Trophoblast cell (in vitro differentiated cells and primary cell): ENCODE data around the gene SERPINC1. TPM values are rescaled to one million over a fixed set of nuclear protein-coding genes. Genes with fewer than 3 reads are reported as not detected.
"Not testable (repeated sequence)": the region's sequence is repeated elsewhere in the genome, so short reads cannot be mapped to it uniquely, and the experiment has no call there.

Experiments
- DNase-seq, 2 donors: peaks; one replicate each; pipeline ENCODE4 v3.0.0-alpha.2; 2016
- H2AFZ ChIP-seq: 2 replicates; pipeline ENCODE4 v1.6.1; 2013; ENCODE audit warnings: low read length, moderate library complexity, mild to moderate bottlenecking; ENCODE audit not compliant: insufficient read depth, poor library complexity
- H2AK5ac ChIP-seq: 2 replicates; pipeline ENCODE4 v1.6.1; 2013; ENCODE audit warnings: mild to moderate bottlenecking, low read length
- H2BK120ac ChIP-seq: 2 replicates; pipeline ENCODE4 v1.6.1; 2013; ENCODE audit warnings: low read length, mild to moderate bottlenecking, moderate library complexity; ENCODE audit not compliant: insufficient read depth, poor library complexity
- H2BK12ac ChIP-seq: 2 replicates; pipeline ENCODE4 v1.6.1; 2013; ENCODE audit warnings: mild to moderate bottlenecking, low read length, moderate library complexity
- H2BK5ac ChIP-seq: 2 replicates; pipeline ENCODE4 v1.6.1; 2013; ENCODE audit warnings: low read length, low read depth, moderate library complexity, mild to moderate bottlenecking; ENCODE audit not compliant: poor library complexity
- H3K14ac ChIP-seq: 2 replicates; pipeline ENCODE4 v1.6.1; 2013; ENCODE audit warnings: mild to moderate bottlenecking, low read length
- H3K18ac ChIP-seq: 2 replicates; pipeline ENCODE4 v1.6.1; 2013; ENCODE audit warnings: mild to moderate bottlenecking, low read length
- H3K23ac ChIP-seq: 2 replicates; pipeline ENCODE4 v1.6.1; 2013; ENCODE audit warnings: low read length
- H3K27ac ChIP-seq: 2 replicates; pipeline ENCODE4 v1.5.1; 2013; ENCODE audit warnings: low read depth, mild to moderate bottlenecking, inconsistent platforms, low read length, moderate library complexity
- H3K27me3 ChIP-seq: 2 replicates; pipeline ENCODE4 v1.6.1; 2013; ENCODE audit warnings: inconsistent platforms, mild to moderate bottlenecking, low read length, moderate library complexity; ENCODE audit not compliant: insufficient read depth
- H3K36me3 ChIP-seq, 2 experiments: 1 replicate in 1 of 2; 2 replicates in 1 of 2; pipeline ENCODE4 v1.6.1; 2013; ENCODE audit warnings: low read length in 2 of 2, mild to moderate bottlenecking in 2 of 2, moderate library complexity in 1 of 2; ENCODE audit not compliant: insufficient read depth in 2 of 2, control insufficient read depth in 1 of 2
- H3K4ac ChIP-seq: 2 replicates; pipeline ENCODE4 v1.6.1; 2013; ENCODE audit warnings: low read depth, mild to moderate bottlenecking, low read length, moderate library complexity
- H3K4me1 ChIP-seq, 2 experiments: 1 replicate in 1 of 2; 2 replicates in 1 of 2; pipeline ENCODE4 v1.6.1; 2013; ENCODE audit warnings: low read length in 2 of 2, mild to moderate bottlenecking in 2 of 2, moderate library complexity in 1 of 2; ENCODE audit not compliant: insufficient read depth in 2 of 2, control insufficient read depth in 1 of 2
- H3K4me2 ChIP-seq: 2 replicates; pipeline ENCODE4 v1.6.1; 2013; ENCODE audit warnings: inconsistent platforms, mild to moderate bottlenecking, low read length, moderate library complexity
- H3K4me3 ChIP-seq: 2 replicates; pipeline ENCODE4 v1.5.1; 2013; ENCODE audit warnings: mild to moderate bottlenecking, low read depth, low read length, inconsistent platforms
- H3K79me1 ChIP-seq: one replicate; pipeline ENCODE4 v1.6.1; 2013; ENCODE audit warnings: low read length
- H3K79me2 ChIP-seq: 2 replicates; pipeline ENCODE4 v1.6.1; 2013; ENCODE audit warnings: low read length, mild to moderate bottlenecking; ENCODE audit not compliant: control insufficient read depth, insufficient read depth, poor library complexity
- H3K9ac ChIP-seq: 2 replicates; pipeline ENCODE4 v1.6.1; 2013; ENCODE audit warnings: mild to moderate bottlenecking, low read length
- H3K9me3 ChIP-seq: 2 replicates; pipeline ENCODE4 v1.6.1; 2013; ENCODE audit warnings: low read depth, mild to moderate bottlenecking, control low read depth, inconsistent platforms, low read length; ENCODE audit not compliant: insufficient read depth
- H4K12ac ChIP-seq: 2 replicates; pipeline ENCODE4 v1.6.1; 2013; ENCODE audit warnings: low read depth, mild to moderate bottlenecking, low read length, moderate library complexity
- H4K8ac ChIP-seq: 2 replicates; pipeline ENCODE4 v1.6.1; 2013; ENCODE audit warnings: low read depth, mild to moderate bottlenecking, low read length, moderate library complexity
- H4K91ac ChIP-seq: one replicate; pipeline ENCODE4 v1.6.1; 2013; ENCODE audit warnings: low read depth, mild to moderate bottlenecking, low read length, moderate library complexity
- WGBS: extraction: QIAGEN DNeasy Blood & Tissue Kit; methylation state at CpG from one replicate; pipeline ENCODE4 v1.1.7; 2013; ENCODE audit warnings: missing lambda C conversion rate; ENCODE audit not compliant: insufficient read length, insufficient coverage; ENCODE audit errors: extremely low coverage; 5-methylcytosine and 5-hydroxymethylcytosine counted together
- polyA plus RNA-seq: library from polyadenylated mRNA; stranded (reverse); fragments of 200-250 nt; gene quantifications from 2 replicates; pipeline ENCODE4 v1.2.3, GENCODE V29; 2013

SERPINC1 gene
- polyA plus RNA-seq: 0.15 TPM in 2 replicates

DNA sequence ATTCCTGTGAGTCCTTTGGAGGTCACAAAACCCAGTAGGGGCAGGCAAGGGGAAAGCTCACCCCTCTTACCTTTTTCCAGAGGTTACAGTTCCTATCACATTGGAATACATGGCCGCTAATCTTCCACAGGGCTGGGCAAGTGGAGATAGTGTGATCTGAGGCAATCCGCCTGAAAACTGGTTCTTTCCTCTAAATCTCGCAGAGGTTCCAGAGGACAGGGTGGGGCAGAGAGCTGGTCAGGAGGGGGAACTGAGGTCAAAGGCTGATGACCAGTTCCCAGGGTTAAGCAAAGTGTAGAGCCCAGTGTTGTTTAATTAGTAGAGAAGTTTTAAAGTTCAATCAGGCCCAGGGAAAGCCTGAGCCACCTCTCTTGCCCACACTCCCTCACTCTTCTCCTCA lies at the start of gene SERPINC1:
TSS of gene SERPINC1 (minus strand) at position 179 of the 400 bp plus-strand sequence. CDS start at position 111, 68 bp downstream.
- Histone ChIP-seq H3K9ac (no peak within 1 kb of the TSS), H3K4me3 (no peak within 1 kb of the TSS), H3K27me3 (no peaks in the 10 kb centered on the region), H4K8ac (no peak within 1 kb of the TSS), H3K14ac (no peak within 1 kb of the TSS), H3K4ac (no peak within 1 kb of the TSS), H3K36me3 (no peaks in the 10 kb centered on the region), H3K18ac (no peak within 1 kb of the TSS), H2BK12ac (no peak within 1 kb of the TSS), H3K27ac (no peak within 1 kb of the TSS), H3K79me1 (no peaks in the 10 kb centered on the region), H2BK5ac (no peak within 1 kb of the TSS), H4K91ac (no peak within 1 kb of the TSS), H3K79me2 (no peaks in the 10 kb centered on the region), H3K4me2 (no peak within 1 kb of the TSS), H2BK120ac (no peak within 1 kb of the TSS), H4K12ac (no peak within 1 kb of the TSS), H3K9me3 (no peaks in the 10 kb centered on the region), H2AFZ (no peak within 1 kb of the TSS), H3K4me1 (no peaks in the 10 kb centered on the region), H3K23ac (no peak within 1 kb of the TSS), H2AK5ac (no peak within 1 kb of the TSS)
- DNase-seq: no peak
- WGBS: no CpG with 5 or more reads among the region's 3 CpGs

GRCh38 chr1:173965896-173966295 lies 48.8 kb upstream of the SERPINC1 start:
- not testable (repeated sequence) for H4K91ac ChIP-seq, H4K8ac ChIP-seq, H2AFZ ChIP-seq, H3K9ac ChIP-seq, H2BK12ac ChIP-seq, H3K79me1 ChIP-seq, H2BK120ac ChIP-seq, H2BK5ac ChIP-seq, H3K4me3 ChIP-seq, H3K18ac ChIP-seq, H3K23ac ChIP-seq, H3K4ac ChIP-seq, H3K14ac ChIP-seq, H3K79me2 ChIP-seq, H3K27ac ChIP-seq, H2AK5ac ChIP-seq, H4K12ac ChIP-seq, H3K9me3 ChIP-seq, H3K4me1 ChIP-seq, H3K27me3 ChIP-seq, H3K4me2 ChIP-seq, DNase-seq
- no CpG with 5 or more reads among the region's 5 CpGs for WGBS
- peaks cover 23 to 29% of the 10 kb centered on the region in 2 experiments for H3K36me3 ChIP-seq

DNA sequence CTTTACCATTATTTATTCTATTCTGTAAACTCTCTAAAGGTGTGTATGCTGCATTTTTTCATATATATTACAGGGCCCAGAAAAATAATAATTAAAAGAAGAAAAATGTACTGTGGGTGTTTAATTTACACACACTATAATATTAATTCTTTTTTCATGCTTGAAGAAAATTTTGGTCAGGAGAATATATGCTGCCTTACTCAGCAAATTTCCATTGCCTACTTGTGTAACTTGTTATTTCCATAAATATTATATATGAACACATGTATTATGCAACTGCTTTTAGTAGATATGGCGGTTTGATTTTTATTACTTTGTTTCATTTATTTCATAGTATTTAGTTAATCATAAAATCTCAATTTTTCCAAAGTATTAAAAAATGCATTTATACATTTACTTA lies 46.4 kb upstream of the SERPINC1 start:
- Histone ChIP-seq H3K4me3 (no peak overlapping the region), H2AFZ (no peak overlapping the region), H3K9me3 (no peaks in the 10 kb centered on the region), H3K4me1 (no peaks in the 10 kb centered on the region), H4K12ac (no peak overlapping the region), H4K91ac (no peak overlapping the region), H2AK5ac (no peak overlapping the region), H2BK12ac (no peak overlapping the region), H3K27ac (no peak overlapping the region), H3K27me3 (no peaks in the 10 kb centered on the region), H3K4ac (no peak overlapping the region), H2BK5ac (no peak overlapping the region), H4K8ac (no peak overlapping the region), H3K14ac (no peak overlapping the region), H3K9ac (no peak overlapping the region), H3K36me3 (peaks cover 27 to 31% of the 10 kb centered on the region in 2 experiments), H3K79me2 (no peaks in the 10 kb centered on the region), H3K79me1 (no peaks in the 10 kb centered on the region), H3K4me2 (no peak overlapping the region), H2BK120ac (no peak overlapping the region), H3K18ac (no peak overlapping the region), H3K23ac (no peak overlapping the region)
- no CpG with 5 or more reads among the region's 1 CpG for WGBS
- DNase-seq: no peak

GRCh38 chr1:173960625-173961024 lies 43.5 kb upstream of the SERPINC1 start:
- no peak overlapping the region for H3K14ac ChIP-seq

More at GRCh38 chr1:173960625-173961024, 43.5 kb upstream of the SERPINC1 start:
- Histone ChIP-seq H3K79me2 (no peaks in the 10 kb centered on the region), H3K9ac (no peak overlapping the region), H3K4me3 (no peak overlapping the region), H2BK120ac (no peak overlapping the region), H3K36me3 (peaks cover 31 to 32% of the 10 kb centered on the region in 2 experiments), H3K9me3 (no peaks in the 10 kb centered on the region), H3K4me2 (no peak overlapping the region), H3K18ac (no peak overlapping the region), H4K12ac (no peak overlapping the region), H3K79me1 (no peaks in the 10 kb centered on the region), H2BK5ac (no peak overlapping the region), H3K4me1 (no peaks in the 10 kb centered on the region), H4K8ac (no peak overlapping the region), H2AK5ac (no peak overlapping the region), H3K27ac (no peak overlapping the region), H4K91ac (no peak overlapping the region), H3K27me3 (no peaks in the 10 kb centered on the region), H3K4ac (no peak overlapping the region), H2AFZ (no peak overlapping the region), H3K23ac (no peak overlapping the region), H2BK12ac (no peak overlapping the region)
- DNase-seq: no peak
- WGBS: no CpG with 5 or more reads among the region's 5 CpGs
